ENCODE measurements around the gene RANBP17. TPM values are rescaled to one million over a fixed set of nuclear protein-coding genes. Genes with fewer than 3 reads are reported as not detected.

Gene RANBP17
- total RNA-seq, 1 donor from 2014 or later: 15.7 TPM

GRCh38 chr5:171055875-171056454, 194.1 kb downstream of the RANBP17 start:
- DNase-seq (ENCODE audit: extremely low spot score, unreplicated experiment): no peak
- H3K4me3 Mint-ChIP-seq (ENCODE audit: unreplicated experiment): no peak overlapping the region
- no peak for TF ChIP-seq CTCF (IDR thresholded peaks at IDR 0.05)
- no peak overlapping the region for H3K27ac Mint-ChIP-seq (ENCODE audit: unreplicated experiment)
- no peaks in the 10 kb centered on the region for H3K27me3 Mint-ChIP-seq (ENCODE audit: unreplicated experiment)
- peaks cover 14% of the 10 kb centered on the region for H3K9me3 Mint-ChIP-seq (ENCODE audit: unreplicated experiment)
- peaks cover 14% of the 10 kb centered on the region for H3K4me1 Mint-ChIP-seq (ENCODE audit: unreplicated experiment)
- H3K36me3 Mint-ChIP-seq (ENCODE audit: unreplicated experiment): peaks cover 12% of the 10 kb centered on the region

DNA sequence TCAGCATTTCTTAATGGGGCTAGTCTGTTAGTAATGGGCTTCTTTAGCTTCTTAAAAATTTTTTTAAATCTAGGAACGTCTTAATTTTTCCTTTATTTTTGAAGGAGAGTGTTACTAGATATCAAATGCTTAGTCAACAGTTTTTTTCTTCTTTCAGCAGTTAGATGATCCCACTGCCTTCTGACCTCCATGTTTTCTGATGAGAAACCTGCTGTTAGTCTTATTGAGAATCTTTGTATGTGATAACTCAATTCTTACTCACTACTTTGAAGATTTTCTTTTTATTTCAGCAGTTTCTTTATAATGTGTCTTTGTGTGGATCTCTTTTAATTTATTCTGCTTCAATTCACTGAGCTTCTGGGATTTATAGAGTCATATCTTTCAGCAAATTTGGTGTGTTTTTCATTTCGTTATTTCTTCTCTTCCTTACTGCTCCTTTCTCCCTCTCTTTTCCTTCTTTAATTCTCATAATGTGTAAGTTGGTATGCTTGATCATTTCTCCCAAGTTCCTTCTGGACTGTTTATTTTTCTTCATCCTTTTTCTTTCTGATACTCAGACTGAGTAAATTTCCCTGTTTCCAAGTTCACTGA, 205.8 kb downstream of the RANBP17 start:
- no peak overlapping the region for H3K4me3 Mint-ChIP-seq (ENCODE audit: unreplicated experiment)
- H3K27me3 Mint-ChIP-seq (ENCODE audit: unreplicated experiment): no peaks in the 10 kb centered on the region
- H3K27ac Mint-ChIP-seq (ENCODE audit: unreplicated experiment): no peak overlapping the region
- no peaks in the 10 kb centered on the region for H3K4me1 Mint-ChIP-seq (ENCODE audit: unreplicated experiment)
- TF ChIP-seq CTCF (IDR thresholded peaks at IDR 0.05): no peak
- no peak for DNase-seq (ENCODE audit: extremely low spot score, unreplicated experiment)
- H3K36me3 Mint-ChIP-seq (ENCODE audit: unreplicated experiment): peaks cover 36% of the 10 kb centered on the region
- H3K9me3 Mint-ChIP-seq (ENCODE audit: unreplicated experiment): peaks cover 39% of the 10 kb centered on the region

DNA sequence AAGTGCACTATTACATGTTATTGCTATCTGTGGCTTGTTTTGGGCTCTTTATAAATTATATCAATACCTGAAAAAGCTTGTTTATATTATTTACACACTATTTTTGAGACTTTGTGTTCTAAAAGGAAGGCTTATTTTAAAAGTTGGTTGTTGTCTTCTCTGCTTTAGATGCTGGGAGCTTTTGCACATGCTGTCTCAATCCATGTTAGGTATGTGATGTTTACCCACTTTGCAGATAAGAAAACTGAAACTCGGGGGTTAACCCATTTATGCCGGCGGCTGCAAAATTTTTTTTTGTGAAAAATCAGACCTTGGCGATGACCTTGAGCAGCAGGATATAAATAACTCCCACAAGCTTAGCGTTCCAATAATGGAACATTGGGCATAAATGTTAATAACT, 212.9 kb downstream of the RANBP17 start:
- no peak for TF ChIP-seq CTCF (IDR thresholded peaks at IDR 0.05)
- Mint-ChIP-seq H3K4me1 (ENCODE audit: unreplicated experiment) (no peaks in the 10 kb centered on the region), H3K36me3 (ENCODE audit: unreplicated experiment) (peaks cover 18% of the 10 kb centered on the region), H3K27ac (ENCODE audit: unreplicated experiment) (no peak overlapping the region), H3K9me3 (ENCODE audit: unreplicated experiment) (peaks cover 15% of the 10 kb centered on the region), H3K27me3 (ENCODE audit: unreplicated experiment) (no peaks in the 10 kb centered on the region), H3K4me3 (ENCODE audit: unreplicated experiment) (no peak overlapping the region)
- no peak for DNase-seq (ENCODE audit: extremely low spot score, unreplicated experiment)

GRCh38 chr5:171080186-171080938, 218.5 kb downstream of the RANBP17 start:
- Mint-ChIP-seq H3K4me3 (ENCODE audit: unreplicated experiment) (no peak overlapping the region), H3K4me1 (ENCODE audit: unreplicated experiment) (no peaks in the 10 kb centered on the region), H3K9me3 (ENCODE audit: unreplicated experiment) (peaks cover 15% of the 10 kb centered on the region), H3K36me3 (ENCODE audit: unreplicated experiment) (peaks cover 16% of the 10 kb centered on the region), H3K27me3 (ENCODE audit: unreplicated experiment) (no peaks in the 10 kb centered on the region), H3K27ac (ENCODE audit: unreplicated experiment) (no peak overlapping the region)
- no peak for DNase-seq (ENCODE audit: extremely low spot score, unreplicated experiment)
- TF ChIP-seq CTCF (IDR thresholded peaks at IDR 0.05): no peak

GRCh38 chr5:171081319-171081718, 219.5 kb downstream of the RANBP17 start:
- TF ChIP-seq CTCF (IDR thresholded peaks at IDR 0.05): no peak
- Mint-ChIP-seq H3K27ac (ENCODE audit: unreplicated experiment) (no peak overlapping the region), H3K9me3 (ENCODE audit: unreplicated experiment) (peaks cover 15% of the 10 kb centered on the region), H3K36me3 (ENCODE audit: unreplicated experiment) (peaks cover 16% of the 10 kb centered on the region), H3K27me3 (ENCODE audit: unreplicated experiment) (no peaks in the 10 kb centered on the region), H3K4me3 (ENCODE audit: unreplicated experiment) (no peak overlapping the region), H3K4me1 (ENCODE audit: unreplicated experiment) (no peaks in the 10 kb centered on the region)
- DNase-seq (ENCODE audit: extremely low spot score, unreplicated experiment): no peak

Data from osteocyte (in vitro differentiated cells).